ENCODE results near the gene CPT1A.

GRCh38 chr11:68763926-68764657, 77.6 kb downstream of the CPT1A start:
- TF ChIP-seq CTCF (IDR thresholded peaks at IDR 0.05) (no peak), POLR2AphosphoS5 (IDR thresholded peaks at IDR 0.05) (no peak), POLR2A (IDR thresholded peaks at IDR 0.05) (no peak)

All from prostate gland (tissue), 2 donors.